ENCODE results near the gene PLCB1. TPM values are rescaled to one million over a fixed set of nuclear protein-coding genes. Genes with fewer than 3 reads are reported as not detected.

PLCB1 gene
- total and polyA plus RNA-seq, 2 donors (not counting 3 experiments of a cell fraction or from before 2014, with no cell fraction given) = 10.2 to 53.4 TPM

- H3K27me3 ChIP-seq (ENCODE audit: control insufficient read depth in 2 of 2, insufficient read depth in 2 of 2, low read length in 2 of 2) = no peaks in the 10 kb centered on the region
- intact Hi-C loops (cut with micrococcal nuclease) (loop anchor here (5.0 kb wide), 1 partner anchor 193 kb away; the partner anchor contains the start of gene PLCB4), dilution Hi-C loops (cut with MboI; ENCODE audit: extremely low pct_ligation_motif_present, low sequenced_read_pairs) (no loop called here)
- TF ChIP-seq MAX (IDR thresholded peaks at IDR 0.05; ENCODE audit: insufficient read depth, insufficient read length) = no peak
- TF ChIP-seq POLR2A (IDR thresholded peaks at IDR 0.05; ENCODE audit: low read depth, low read length) = no peak
- no peak for TF ChIP-seq CTCF (IDR thresholded peaks at IDR 0.05; ENCODE audit: extremely low read depth in 1 of 2, insufficient read depth in 1 of 2, low read depth in 1 of 2, low read length in 2 of 2)
- TF ChIP-seq FOS (IDR thresholded peaks at IDR 0.05; ENCODE audit: borderline replicate concordance, insufficient read depth, low read length) = no peak
- no peak for TF ChIP-seq JUN (IDR thresholded peaks at IDR 0.05; ENCODE audit: borderline replicate concordance, insufficient read depth, insufficient read length, low read depth)
- TF ChIP-seq MYC (IDR thresholded peaks at IDR 0.05; ENCODE audit: low read depth, low read length) = no peak
- no peak for TF ChIP-seq GATA2 (IDR thresholded peaks at IDR 0.05; ENCODE audit: insufficient read depth, insufficient read length, low read depth, low read length)
- TF ChIP-seq EZH2 (IDR thresholded peaks at IDR 0.05; ENCODE audit: borderline replicate concordance, low read depth, low read length, severe bottlenecking) = no peak
- TF ChIP-seq POLR2AphosphoS5 (IDR thresholded peaks at IDR 0.05; ENCODE audit: insufficient read depth, low read depth, low read length) = no peak
- H2AFZ ChIP-seq (ENCODE audit: low read depth, low read length) = no peak overlapping the region
- H3K36me3 ChIP-seq (ENCODE audit: control insufficient read depth in 2 of 2, extremely low read depth in 1 of 2, insufficient read depth in 2 of 2, low read length in 2 of 2) = no peaks in the 10 kb centered on the region
- H3K9me3 ChIP-seq (replicated peaks; ENCODE audit: control insufficient read depth, insufficient read depth, low read length) = no peaks in the 10 kb centered on the region
- H3K79me2 ChIP-seq (ENCODE audit: control insufficient read depth, insufficient read depth, low read length) = no peaks in the 10 kb centered on the region
- no peaks in the 10 kb centered on the region for H3K9me1 ChIP-seq (replicated peaks; ENCODE audit: control insufficient read depth, extremely low read depth, insufficient read depth, low read length)
- FAIRE-seq (no peak), DNase-seq (ENCODE audit: low read depth, low spot score) (no peak)
- H3K4me1 ChIP-seq (ENCODE audit: control insufficient read depth, extremely low read depth, insufficient read depth, low read length) = peaks cover 13% of the 10 kb centered on the region
- H3K27ac ChIP-seq (ENCODE audit: insufficient read depth, low read depth, low read length) = no peak overlapping the region
- no peak overlapping the region for H3K9ac ChIP-seq (replicated peaks; ENCODE audit: extremely low read depth, insufficient read depth, low read length)
- BruUV-seq (replicated peaks) = no TSS peak
- H4K20me1 ChIP-seq (replicated peaks; ENCODE audit: control insufficient read depth, extremely low read depth, insufficient read depth, low read length) = no peaks in the 10 kb centered on the region
- ChIA-PET POLR2A (no interaction called here), CTCF (interaction anchor here (2.2 kb wide), 1 partner anchor 21 kb away, joined by 21 read pairs; no protein-coding TSS in a partner anchor)
- H3K4me2 ChIP-seq (ENCODE audit: insufficient read depth, low read length) = no peak overlapping the region
- H3K4me3 ChIP-seq (replicated peaks in 1 of 3; ENCODE audit: insufficient read depth in 1 of 3, low read depth in 1 of 3, low read length in 3 of 3) = no peak overlapping the region
Observed at GRCh38 chr20:8874437-8874836, 742.4 kb downstream of the PLCB1 start.
